AG09319 (cell line): ENCODE measurements around the gene FHAD1.

Source experiments
- DNase-seq: peaks from one replicate; pipeline ENCODE4 v3.0.0-alpha.2; 2010; ENCODE audit warnings: low read depth; ENCODE audit errors: extremely low read depth
- CTCF ChIP-seq: IDR thresholded peaks from 2 replicates; pipeline ENCODE4 v1.5.1; 2011; ENCODE audit warnings: low read depth, mild to moderate bottlenecking, inconsistent platforms, low read length, moderate library complexity

Gene FHAD1

GRCh38 chr1:15226388-15227255, 20.4 kb upstream of the FHAD1 start:
- TF ChIP-seq CTCF = no peak
- no peak for DNase-seq

- TF ChIP-seq CTCF = no peak
- no peak for DNase-seq
Measured at GRCh38 chr1:15229707-15230131, 17.3 kb upstream of the FHAD1 start.

GRCh38 chr1:15231714-15232201, 15.3 kb upstream of the FHAD1 start:
- TF ChIP-seq CTCF = no peak
- no peak for DNase-seq

- no peak for TF ChIP-seq CTCF
- no peak for DNase-seq
Measured at GRCh38 chr1:15233689-15234088, 13.3 kb upstream of the FHAD1 start.

GRCh38 chr1:15236321-15236721, 10.7 kb upstream of the FHAD1 start:
- no peak for TF ChIP-seq CTCF
- DNase-seq = no peak

- no peak for DNase-seq
Measured at GRCh38 chr1:15236746-15237145, 10.3 kb upstream of the FHAD1 start.

More at GRCh38 chr1:15236746-15237145, 10.3 kb upstream of the FHAD1 start:
- no peak for TF ChIP-seq CTCF
